Measurements from ENCODE around the gene DNM2.
"Not testable (repeated sequence)": the region's sequence is repeated elsewhere in the genome, so short reads cannot be mapped to it uniquely, and the experiment has no call there.

The DNM2 gene

DNA sequence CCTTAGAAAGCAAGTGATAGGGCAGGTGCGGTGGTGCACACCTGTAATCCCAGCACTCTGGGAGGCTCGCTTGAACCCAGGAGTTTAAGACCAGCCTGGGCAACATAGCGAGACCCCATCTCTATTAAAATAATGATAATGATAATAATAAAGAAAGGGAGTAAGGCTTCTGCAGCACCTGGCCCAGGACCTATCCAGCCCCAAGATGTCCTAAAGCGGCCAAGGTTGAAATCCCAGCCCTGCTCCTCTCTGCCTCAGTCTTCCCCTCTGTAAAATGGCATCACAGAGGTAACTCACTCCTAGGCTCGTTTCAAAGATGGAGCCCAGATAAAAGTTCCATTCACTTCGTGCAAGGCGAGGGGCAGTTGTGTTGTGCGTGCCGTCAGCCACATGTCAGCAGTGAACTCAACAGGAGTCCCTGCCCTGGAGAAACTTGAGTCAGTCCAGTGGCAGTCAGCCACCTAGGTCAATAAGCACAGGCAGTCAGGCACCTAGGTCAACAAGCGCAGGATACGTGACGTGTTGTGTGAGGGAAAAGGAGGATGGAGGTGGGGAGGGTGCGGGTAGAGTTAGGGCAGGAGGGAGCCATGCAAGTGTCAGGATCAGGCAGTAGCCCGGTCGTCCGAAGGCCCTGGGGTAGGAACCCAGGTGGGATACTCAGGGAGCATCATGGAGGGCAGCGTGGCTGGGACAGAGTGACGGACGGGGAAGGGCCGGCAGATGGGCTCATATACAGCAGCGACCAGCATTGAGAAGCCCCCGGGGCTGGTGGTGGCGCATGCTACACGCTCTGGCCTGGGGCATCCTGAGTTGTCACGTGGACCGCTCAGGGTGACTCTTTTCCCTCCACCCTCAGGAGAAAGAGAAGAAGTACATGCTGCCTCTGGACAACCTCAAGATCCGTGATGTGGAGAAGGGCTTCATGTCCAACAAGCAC lies 101.5 kb downstream of the DNM2 start:
- DNase-seq: no peak

DNA sequence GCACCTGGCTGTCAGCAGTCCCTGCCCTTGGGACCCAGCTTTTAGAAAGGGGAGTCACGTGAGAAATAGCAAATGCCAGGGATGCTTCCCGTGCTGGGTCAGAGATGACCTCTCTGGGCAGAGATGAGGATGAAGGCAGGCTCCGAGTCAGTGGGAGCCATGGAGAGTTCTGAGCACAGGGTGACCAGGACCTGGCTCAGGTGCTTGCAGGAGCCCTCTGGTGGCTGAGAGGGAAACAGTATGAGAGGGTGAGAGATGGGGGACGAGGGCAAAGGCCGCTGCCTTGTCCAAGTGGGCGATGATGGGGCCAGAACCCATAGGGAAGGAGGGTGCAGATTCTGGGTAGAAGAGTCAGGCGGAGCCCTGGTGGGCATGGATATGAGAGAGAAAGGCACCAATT lies 102.3 kb downstream of the DNM2 start:
- no peak for DNase-seq

- DNase-seq: no peak
These were observed 105.8 kb downstream of the DNM2 start for GRCh38 chr19:10823690-10824089.

DNA sequence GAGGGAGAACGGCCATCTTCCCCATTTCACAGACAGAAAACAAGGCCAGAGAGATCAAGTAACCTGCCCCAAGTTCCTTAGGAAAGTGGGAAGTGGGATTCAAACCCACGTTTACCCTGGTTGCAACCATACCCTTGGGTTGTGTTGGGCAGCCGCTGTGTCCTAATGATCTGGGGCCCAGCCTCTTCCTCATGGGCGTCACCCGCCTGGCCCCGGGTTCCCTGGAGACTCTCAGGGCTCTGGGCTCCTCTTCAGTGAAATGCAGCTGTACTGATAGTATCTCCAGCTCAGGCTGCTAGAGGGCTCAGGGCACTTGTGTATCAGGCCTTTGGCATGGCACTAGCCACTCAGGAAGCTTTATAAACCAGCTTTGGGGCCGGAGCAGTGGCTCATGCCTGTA lies 108.4 kb downstream of the DNM2 start:
- DNase-seq: no peak

GRCh38 chr19:10826846-10827245 lies 109.0 kb downstream of the DNM2 start:
- no peak for DNase-seq

DNA sequence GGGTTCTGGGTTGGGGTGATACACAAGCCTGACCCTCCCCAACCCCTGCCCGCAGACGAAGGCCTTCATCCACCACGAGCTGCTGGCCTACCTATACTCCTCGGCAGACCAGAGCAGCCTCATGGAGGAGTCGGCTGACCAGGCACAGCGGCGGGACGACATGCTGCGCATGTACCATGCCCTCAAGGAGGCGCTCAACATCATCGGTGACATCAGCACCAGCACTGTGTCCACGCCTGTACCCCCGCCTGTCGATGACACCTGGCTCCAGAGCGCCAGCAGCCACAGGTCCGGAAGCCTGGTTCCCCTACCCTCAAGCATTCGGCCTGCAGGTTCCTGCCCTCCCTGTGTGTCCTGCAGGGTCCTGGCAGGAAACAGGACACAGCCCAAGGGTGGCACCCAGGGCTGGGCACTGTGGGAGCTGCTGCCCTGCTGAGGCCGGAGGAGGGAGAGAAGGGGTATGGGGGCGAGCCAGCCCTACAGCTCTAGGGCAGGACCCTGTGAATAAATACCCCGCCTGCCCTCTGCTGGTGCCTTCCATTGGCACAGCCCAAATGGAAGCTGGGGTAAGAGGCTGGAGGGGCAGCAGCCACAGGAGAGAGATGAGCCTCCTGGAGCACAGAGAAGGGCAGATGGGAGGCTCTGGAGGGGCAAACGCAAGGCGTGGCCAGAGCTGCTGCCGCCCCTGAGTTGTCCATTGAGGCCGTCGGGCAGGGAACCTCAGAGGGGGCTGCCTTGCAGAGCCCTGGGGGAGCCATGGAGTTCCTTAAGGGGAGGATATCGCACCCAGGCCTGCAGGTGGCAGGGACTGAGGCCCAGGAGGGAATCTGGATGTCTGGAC lies 111.3 kb downstream of the DNM2 start:
- DNase-seq: no peak

- no peak for DNase-seq
These were observed 112.1 kb downstream of the DNM2 start for GRCh38 chr19:10829967-10830366.

GRCh38 chr19:10830370-10830769 lies 112.5 kb downstream of the DNM2 start:
- DNase-seq: no peak

GRCh38 chr19:10830931-10831779 lies 113.3 kb downstream of the DNM2 start:
- DNase-seq: no peak

DNA sequence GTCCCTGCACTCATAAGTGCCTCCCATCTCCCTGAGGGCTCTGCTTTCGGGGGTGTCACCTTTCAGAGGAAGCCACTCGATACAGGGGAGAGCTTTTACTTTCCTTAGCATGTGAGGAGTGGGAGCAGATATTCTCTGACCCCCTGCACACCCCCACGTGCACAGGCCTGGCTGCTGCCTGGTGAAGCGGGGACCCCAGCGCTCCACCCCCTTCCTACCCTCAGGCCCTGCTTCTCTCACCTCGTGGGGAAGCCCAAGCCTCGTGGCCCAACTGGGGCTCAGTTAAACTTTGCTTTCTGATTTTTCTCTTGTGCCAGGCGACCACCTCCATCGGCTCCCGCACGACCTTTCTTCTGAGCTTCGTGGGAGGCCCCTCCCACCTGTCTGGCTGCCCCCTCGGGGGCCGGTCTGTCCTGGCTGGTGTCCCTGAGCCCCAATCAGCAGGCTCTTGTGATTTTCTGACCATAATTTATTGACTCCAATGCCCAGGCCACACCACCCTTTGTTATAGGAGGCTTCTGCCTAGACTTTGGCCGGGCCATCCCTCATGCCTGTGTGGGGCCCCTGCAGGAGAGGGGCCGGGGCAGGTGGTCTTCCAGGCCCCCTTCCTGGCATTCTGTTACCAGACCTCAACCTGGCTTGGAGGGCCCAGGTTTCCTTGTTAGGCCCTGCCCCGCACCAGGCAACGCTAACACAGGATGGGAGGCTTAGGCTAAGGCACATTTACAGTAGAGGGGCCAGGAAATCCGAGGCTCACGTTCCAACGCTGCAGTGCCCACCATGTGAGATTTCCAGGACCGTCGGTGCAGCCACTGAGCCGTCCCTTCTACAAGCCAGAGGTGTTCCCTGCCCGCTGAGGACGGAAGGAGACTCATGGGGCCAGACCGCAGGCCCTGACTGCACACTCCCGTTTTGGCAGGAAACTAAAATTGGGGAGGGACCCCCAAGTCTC lies 114.4 kb downstream of the DNM2 start:
- no peak for DNase-seq

- DNase-seq: no peak
These were observed 115.0 kb downstream of the DNM2 start for GRCh38 chr19:10832939-10833296.

GRCh38 chr19:10835089-10835753 lies 117.3 kb downstream of the DNM2 start:
- DNase-seq: no peak

GRCh38 chr19:10835754-10836478 lies 118.0 kb downstream of the DNM2 start, which contains the start of gene TMED1:
TSS of gene TMED1 (minus strand) at chr19:10836212. CDS start at chr19:10836191, 21 bp downstream.
- DNase-seq: peak; percentile 97

- no peak for DNase-seq
These were observed 118.8 kb downstream of the DNM2 start for GRCh38 chr19:10836479-10837330.

DNA sequence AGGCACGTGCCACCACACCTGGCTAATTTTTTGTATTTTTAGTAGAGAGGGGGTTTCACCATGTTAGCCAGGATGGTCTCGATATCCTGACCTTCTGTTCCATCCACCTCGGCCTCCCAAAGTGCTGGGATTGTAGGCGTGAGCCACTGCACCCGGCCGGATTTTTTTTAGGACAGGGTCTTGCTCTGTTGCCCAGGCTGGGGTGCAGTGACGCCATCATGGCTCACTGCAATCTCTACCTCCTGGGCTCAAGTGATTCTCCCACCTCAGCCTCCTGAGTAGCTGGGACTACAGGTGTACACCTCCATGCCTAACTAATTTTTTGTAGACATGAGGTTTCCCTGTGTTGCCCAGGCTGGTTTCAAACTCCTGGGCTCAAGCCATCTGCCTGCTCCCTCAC lies 119.8 kb downstream of the DNM2 start:
- not testable (repeated sequence) for DNase-seq

DNA sequence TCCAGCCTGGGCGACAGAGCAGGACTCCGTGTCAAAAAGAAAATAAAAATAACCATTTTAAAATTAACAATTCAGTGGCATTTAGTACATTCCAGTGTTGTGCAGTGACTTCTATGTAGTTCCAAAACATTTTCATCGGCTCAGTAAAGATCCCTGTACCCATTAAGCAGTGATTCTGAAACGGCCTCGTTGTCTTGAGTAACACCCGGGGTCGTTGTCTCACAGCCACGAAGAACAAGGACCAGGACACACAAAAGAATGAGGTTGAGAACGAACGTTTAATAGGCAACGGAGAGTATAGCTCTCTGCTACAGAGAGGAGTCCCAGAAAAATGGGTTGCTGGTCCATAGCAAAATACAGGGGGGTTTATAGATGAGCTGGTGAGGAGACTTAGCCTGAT lies 120.5 kb downstream of the DNM2 start:
- DNase-seq: no peak

GRCh38 chr19:10839114-10840050 lies 121.5 kb downstream of the DNM2 start:
- no peak for DNase-seq

DNA sequence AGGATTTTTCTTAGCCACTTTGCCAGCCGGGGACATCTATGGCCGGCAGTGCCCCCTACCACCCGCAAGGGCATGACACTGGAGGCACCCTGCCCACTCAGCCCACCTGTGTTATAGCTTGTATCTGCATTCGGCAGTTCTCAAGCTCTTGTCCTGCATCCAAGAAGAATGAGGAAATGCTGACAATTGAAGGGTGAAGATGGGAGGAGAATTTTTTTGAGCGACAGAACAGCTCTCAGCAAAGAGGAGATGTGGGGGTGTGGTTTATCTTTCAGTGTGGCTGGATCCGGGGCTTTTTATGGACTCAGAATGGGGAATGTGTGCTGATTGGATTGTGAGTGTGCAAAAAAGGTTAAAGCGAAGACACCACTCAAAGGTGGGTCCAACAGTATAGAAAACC lies 124.9 kb downstream of the DNM2 start:
- no peak for DNase-seq

Measured in right forelimb (tissue), 1 donor.